GM18511 (cell line): ENCODE results near the gene DNAJC18.
"Not testable (repeated sequence)": the region's sequence is repeated elsewhere in the genome, so short reads cannot be mapped to it uniquely, and the experiment has no call there.

Source experiments
- ATAC-seq: cut with Tn5 transposase; IDR thresholded peaks from one replicate; pipeline ENCODE4 v1.9.1; 2021; ENCODE audit warnings: mild to moderate bottlenecking, moderate library complexity; ENCODE audit not compliant: unreplicated experiment

Gene DNAJC18

GRCh38 chr5:139431706-139432105 is 7.6 kb downstream of the DNAJC18 start:
- no peak for ATAC-seq

GRCh38 chr5:139430015-139430414 is 9.3 kb downstream of the DNAJC18 start:
- no peak for ATAC-seq

- ATAC-seq, result no peak
These were observed 13.0 kb downstream of the DNAJC18 start for GRCh38 chr5:139426203-139426885.

GRCh38 chr5:139425497-139425896 is 13.8 kb downstream of the DNAJC18 start:
- no peak for ATAC-seq

GRCh38 chr5:139422307-139422893 is 16.9 kb downstream of the DNAJC18 start:
- ATAC-seq, result peak; percentile 57

GRCh38 chr5:139419226-139420192 is 19.8 kb downstream of the DNAJC18 start:
- no peak for ATAC-seq

GRCh38 chr5:139418793-139419192 is 20.5 kb downstream of the DNAJC18 start:
- ATAC-seq, result no peak

GRCh38 chr5:139417214-139417613 is 22.1 kb downstream of the DNAJC18 start:
- ATAC-seq, result no peak

- ATAC-seq, result no peak
These were observed 22.7 kb downstream of the DNAJC18 start for GRCh38 chr5:139416651-139417050.

- ATAC-seq, result no peak
These were observed 23.5 kb downstream of the DNAJC18 start for GRCh38 chr5:139415869-139416268.

GRCh38 chr5:139415221-139415861 is 24.0 kb downstream of the DNAJC18 start:
- no peak for ATAC-seq

- peak; percentile 13 for ATAC-seq
These were observed 24.7 kb downstream of the DNAJC18 start for GRCh38 chr5:139414581-139415130.

- ATAC-seq, result peak; percentile 77
These were observed 25.4 kb downstream of the DNAJC18 start for GRCh38 chr5:139413963-139414362.

- no peak for ATAC-seq
These were observed 26.2 kb downstream of the DNAJC18 start for GRCh38 chr5:139413153-139413552.

GRCh38 chr5:139410993-139411828 is 28.1 kb downstream of the DNAJC18 start:
- no peak for ATAC-seq

- ATAC-seq, result no peak
These were observed 29.0 kb downstream of the DNAJC18 start for GRCh38 chr5:139410121-139410992.

- ATAC-seq, result not testable (repeated sequence)
These were observed 30.2 kb downstream of the DNAJC18 start for GRCh38 chr5:139409116-139409515.

- no peak for ATAC-seq
These were observed 31.1 kb downstream of the DNAJC18 start for GRCh38 chr5:139408191-139408590.

- ATAC-seq, result no peak
These were observed 31.8 kb downstream of the DNAJC18 start for GRCh38 chr5:139407517-139407916.
